HepG2 (cell line): Measurements from ENCODE around the gene ESYT1. TPM values are rescaled to one million over a fixed set of nuclear protein-coding genes. Genes with fewer than 3 reads are reported as not detected.
A peak's percentile ranks its signal among the peaks of the same experiment; 100 is the strongest.

Experiments used
- ADNP ChIP-seq: sonication (generic); formaldehyde crosslinking; IDR thresholded peaks from 2 replicates; pipeline ENCODE4 v1.4.0; 2020; ENCODE audit warnings: missing genetic modification reagents
- AGO1 ChIP-seq: fragments of 200-400 bp; formaldehyde crosslinking; IDR thresholded peaks from 2 replicates; pipeline ENCODE4 v1.6.1; 2017; ENCODE audit warnings: mild to moderate bottlenecking, low read depth, low read length, moderate library complexity; ENCODE audit not compliant: poor library complexity, severe bottlenecking
- BORCS8-MEF2B ChIP-seq: sonication (generic); formaldehyde crosslinking; IDR thresholded peaks from 2 replicates; pipeline ENCODE4 v1.8.0; 2022; ENCODE audit warnings: mild to moderate bottlenecking, missing genetic modification reagents
- CCAR2 ChIP-seq: fragments of 200-400 bp; formaldehyde crosslinking; optimal IDR thresholded peaks from 2 replicates; pipeline ENCODE3; 2018; ENCODE audit warnings: low read depth, mild to moderate bottlenecking, low read length, moderate library complexity
- GATA4 ChIP-seq: sonication (generic); IDR thresholded peaks from 2 replicates; pipeline ENCODE4 v1.6.1; 2016; ENCODE audit warnings: antibody characterized with exemption, low read depth, borderline replicate concordance
- HMG20B ChIP-seq: conservative IDR thresholded peaks from 2 replicates; pipeline ENCODE4 v1.6.1; 2016; ENCODE audit warnings: missing genetic modification reagents, missing compliant biosample characterization
- ISL2 ChIP-seq: sonication (generic); formaldehyde crosslinking; IDR thresholded peaks from 2 replicates; pipeline ENCODE4 v1.5.0; 2020; ENCODE audit warnings: missing genetic modification reagents
- KAT7 ChIP-seq: IDR thresholded peaks from 2 replicates; pipeline ENCODE4 v1.6.1; 2018; ENCODE audit warnings: borderline replicate concordance, missing compliant biosample characterization
- LCORL ChIP-seq, 2 experiments: fragments of 450-650 bp in 1 of 2; sonication (generic) in 1 of 2; formaldehyde crosslinking in 1 of 2; IDR thresholded peaks; 2 replicates each; pipeline versions ENCODE4 v1.5.0 to v1.6.1; 2017 to 2020; ENCODE audit warnings: antibody characterized with exemption in 1 of 2, missing genetic modification reagents in 1 of 2
- NFIC ChIP-seq: IDR thresholded peaks from 2 replicates; pipeline ENCODE4 v1.6.1; 2012; ENCODE audit warnings: mild to moderate bottlenecking, low read length, inconsistent platforms
- YY1 ChIP-seq: IDR thresholded peaks from 2 replicates; pipeline ENCODE4 v1.6.1; 2011; ENCODE audit warnings: low read length, low read depth, moderate library complexity, mild to moderate bottlenecking; ENCODE audit not compliant: insufficient read depth, insufficient replicate concordance
- ZFP37 ChIP-seq: sonication (generic); formaldehyde crosslinking; IDR thresholded peaks from 2 replicates; pipeline ENCODE4 v1.4.0; 2020; ENCODE audit warnings: missing genetic modification reagents, borderline replicate concordance
- ZNF205 ChIP-seq: IDR thresholded peaks from 2 replicates; pipeline ENCODE4 v1.6.1; 2018; ENCODE audit warnings: missing biosample characterization, missing genetic modification reagents
- ZNF333 ChIP-seq: sonication (generic); formaldehyde crosslinking; IDR thresholded peaks from 2 replicates; pipeline ENCODE4 v1.4.0; 2020; ENCODE audit warnings: mild to moderate bottlenecking, missing genetic modification reagents, borderline replicate concordance
- ZNF709 ChIP-seq: sonication (generic); formaldehyde crosslinking; IDR thresholded peaks from 2 replicates; pipeline ENCODE4 v1.5.0; 2020; ENCODE audit warnings: mild to moderate bottlenecking, missing genetic modification reagents
- polyA plus RNA-seq, 8 experiments: library from polyadenylated mRNA; depleted of rRNA in 3 of 8; stranded (reverse) in 7 of 8; unstranded in 1 of 8; fragments of >200 nt; fragmentation: Illumina TruSeq in 4 of 8; extraction: Trizol in 4 of 8; gene quantifications; 2 replicates each; pipeline versions ENCODE4 v1.2.1 to v1.2.3, GENCODE V29; 2011 to 2016; ENCODE audit warnings: low read depth in 4 of 8, missing spikeins in 1 of 8, mixed read lengths in 1 of 8; ENCODE audit not compliant: insufficient read depth in 1 of 8
- total RNA-seq, 5 experiments: library from RNA; depleted of rRNA; stranded (reverse); fragments of >200 nt; fragmentation: Illumina TruSeq; extraction: Trizol; gene quantifications; 2 replicates each; pipeline ENCODE4 v1.2.3, GENCODE V29; 2016; ENCODE audit warnings: low read depth in 1 of 5
- TF ChIP-seq, protein P1 (sequence below), 2 experiments: IDR thresholded peaks; 2 replicates each; pipeline ENCODE4 v1.6.1; 2011 to 2012; ENCODE audit warnings: low read length in 2 of 2, borderline replicate concordance in 1 of 2, low read depth in 1 of 2, mild to moderate bottlenecking in 1 of 2, moderate library complexity in 1 of 2
- TF ChIP-seq, protein P2 (sequence below): sonication (generic); formaldehyde crosslinking; IDR thresholded peaks from 2 replicates; pipeline ENCODE4 v1.8.0; 2022; ENCODE audit warnings: low read depth, missing genetic modification reagents
- TF ChIP-seq, protein P3 (sequence below): conservative IDR thresholded peaks from 2 replicates; pipeline ENCODE4 v1.6.1; 2018; ENCODE audit warnings: missing genetic modification reagents
- TF ChIP-seq, protein P4 (sequence below): sonication (generic); formaldehyde crosslinking; IDR thresholded peaks from 2 replicates; pipeline ENCODE4 v1.8.1; 2022; ENCODE audit warnings: mild to moderate bottlenecking, missing genetic modification reagents
- TF ChIP-seq, protein P5 (sequence below), 2 experiments: fragments of 450-650 bp in 1 of 2; sonication (generic) in 1 of 2; formaldehyde crosslinking; IDR thresholded peaks; 2 replicates each; pipeline versions ENCODE4 v1.5.0 to v1.8.0; 2020 to 2022; ENCODE audit warnings: mild to moderate bottlenecking in 1 of 2, missing genetic modification reagents in 1 of 2

Gene ESYT1
- total and polyA plus RNA-seq, 2 of the 13 experiments (the other 11 are each of a cell fraction or from before 2014, with no cell fraction given): 66.9 to 71.0 TPM

DNA sequence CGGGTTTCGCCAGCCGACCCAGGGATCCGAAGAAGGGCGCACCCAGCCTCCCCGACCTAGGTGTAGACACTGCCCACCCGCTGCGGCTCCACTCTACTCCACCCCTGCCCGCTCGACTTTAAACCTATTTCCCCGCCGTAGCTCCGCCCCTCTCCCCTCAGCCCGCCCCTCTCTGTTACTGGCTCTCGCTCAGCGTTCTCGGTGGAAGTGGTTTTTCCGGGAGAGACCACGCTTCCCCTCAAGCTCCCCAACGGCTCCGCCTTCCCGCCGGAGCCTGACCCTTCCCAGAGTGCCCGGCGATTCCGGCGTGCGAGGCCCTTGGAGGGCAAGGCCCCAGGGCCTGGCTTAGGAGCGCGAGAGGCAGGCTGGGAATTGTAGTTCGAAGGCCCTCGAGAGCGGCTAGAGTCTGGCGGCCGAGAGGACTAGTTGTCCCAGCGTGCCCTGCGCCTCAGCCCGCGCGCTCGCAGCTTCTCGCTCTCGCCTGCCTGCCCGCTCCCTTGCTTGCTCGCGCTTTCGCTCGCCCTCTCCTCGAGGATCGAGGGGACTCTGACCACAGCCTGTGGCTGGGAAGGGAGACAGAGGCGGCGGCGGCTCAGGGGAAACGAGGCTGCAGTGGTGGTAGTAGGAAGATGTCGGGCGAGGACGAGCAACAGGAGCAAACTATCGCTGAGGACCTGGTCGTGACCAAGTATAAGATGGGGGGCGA is 23.8 kb upstream of the ESYT1 start, which contains the start of gene PA2G4 (continued):
- TF ChIP-seq YY1: peak; percentile 73
- TF ChIP-seq, protein P1, sequence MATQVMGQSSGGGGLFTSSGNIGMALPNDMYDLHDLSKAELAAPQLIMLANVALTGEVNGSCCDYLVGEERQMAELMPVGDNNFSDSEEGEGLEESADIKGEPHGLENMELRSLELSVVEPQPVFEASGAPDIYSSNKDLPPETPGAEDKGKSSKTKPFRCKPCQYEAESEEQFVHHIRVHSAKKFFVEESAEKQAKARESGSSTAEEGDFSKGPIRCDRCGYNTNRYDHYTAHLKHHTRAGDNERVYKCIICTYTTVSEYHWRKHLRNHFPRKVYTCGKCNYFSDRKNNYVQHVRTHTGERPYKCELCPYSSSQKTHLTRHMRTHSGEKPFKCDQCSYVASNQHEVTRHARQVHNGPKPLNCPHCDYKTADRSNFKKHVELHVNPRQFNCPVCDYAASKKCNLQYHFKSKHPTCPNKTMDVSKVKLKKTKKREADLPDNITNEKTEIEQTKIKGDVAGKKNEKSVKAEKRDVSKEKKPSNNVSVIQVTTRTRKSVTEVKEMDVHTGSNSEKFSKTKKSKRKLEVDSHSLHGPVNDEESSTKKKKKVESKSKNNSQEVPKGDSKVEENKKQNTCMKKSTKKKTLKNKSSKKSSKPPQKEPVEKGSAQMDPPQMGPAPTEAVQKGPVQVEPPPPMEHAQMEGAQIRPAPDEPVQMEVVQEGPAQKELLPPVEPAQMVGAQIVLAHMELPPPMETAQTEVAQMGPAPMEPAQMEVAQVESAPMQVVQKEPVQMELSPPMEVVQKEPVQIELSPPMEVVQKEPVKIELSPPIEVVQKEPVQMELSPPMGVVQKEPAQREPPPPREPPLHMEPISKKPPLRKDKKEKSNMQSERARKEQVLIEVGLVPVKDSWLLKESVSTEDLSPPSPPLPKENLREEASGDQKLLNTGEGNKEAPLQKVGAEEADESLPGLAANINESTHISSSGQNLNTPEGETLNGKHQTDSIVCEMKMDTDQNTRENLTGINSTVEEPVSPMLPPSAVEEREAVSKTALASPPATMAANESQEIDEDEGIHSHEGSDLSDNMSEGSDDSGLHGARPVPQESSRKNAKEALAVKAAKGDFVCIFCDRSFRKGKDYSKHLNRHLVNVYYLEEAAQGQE (IDR thresholded peaks at IDR 0.05; ENCODE audit: borderline replicate concordance in 1 of 2, low read depth in 1 of 2, low read length in 2 of 2): peak in 1 of 2 experiments; percentile 54; a peak in 1 of 4 replicates
- peak; percentile 100 for TF ChIP-seq AGO1
- 0 out of 2 replicates have a peak, but pooled peaks have one; percentile 51 for TF ChIP-seq ZNF333 (CRISPR knock-in tag)
- TF ChIP-seq HMG20B (CRISPR knock-in tag): no peak
- TF ChIP-seq, protein P2, sequence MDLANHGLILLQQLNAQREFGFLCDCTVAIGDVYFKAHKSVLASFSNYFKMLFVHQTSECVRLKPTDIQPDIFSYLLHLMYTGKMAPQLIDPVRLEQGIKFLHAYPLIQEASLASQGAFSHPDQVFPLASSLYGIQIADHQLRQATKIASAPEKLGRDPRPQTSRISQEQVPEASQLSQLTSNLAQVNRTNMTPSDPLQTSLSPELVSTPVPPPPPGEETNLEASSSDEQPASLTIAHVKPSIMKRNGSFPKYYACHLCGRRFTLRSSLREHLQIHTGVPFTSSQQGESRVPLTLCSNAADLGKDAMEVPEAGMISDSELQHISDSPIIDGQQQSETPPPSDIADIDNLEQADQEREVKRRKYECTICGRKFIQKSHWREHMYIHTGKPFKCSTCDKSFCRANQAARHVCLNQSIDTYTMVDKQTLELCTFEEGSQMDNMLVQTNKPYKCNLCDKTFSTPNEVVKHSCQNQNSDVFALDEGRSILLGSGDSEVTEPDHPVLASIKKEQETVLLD: 0 out of 2 replicates have a peak, but pooled peaks have one; percentile 65
- TF ChIP-seq ZFP37: no peak
- TF ChIP-seq ZNF205 (CRISPR knock-in tag): no peak; the same call in none of the 2 replicates
- no peak for TF ChIP-seq ADNP (CRISPR knock-in tag)
- TF ChIP-seq, protein P3, sequence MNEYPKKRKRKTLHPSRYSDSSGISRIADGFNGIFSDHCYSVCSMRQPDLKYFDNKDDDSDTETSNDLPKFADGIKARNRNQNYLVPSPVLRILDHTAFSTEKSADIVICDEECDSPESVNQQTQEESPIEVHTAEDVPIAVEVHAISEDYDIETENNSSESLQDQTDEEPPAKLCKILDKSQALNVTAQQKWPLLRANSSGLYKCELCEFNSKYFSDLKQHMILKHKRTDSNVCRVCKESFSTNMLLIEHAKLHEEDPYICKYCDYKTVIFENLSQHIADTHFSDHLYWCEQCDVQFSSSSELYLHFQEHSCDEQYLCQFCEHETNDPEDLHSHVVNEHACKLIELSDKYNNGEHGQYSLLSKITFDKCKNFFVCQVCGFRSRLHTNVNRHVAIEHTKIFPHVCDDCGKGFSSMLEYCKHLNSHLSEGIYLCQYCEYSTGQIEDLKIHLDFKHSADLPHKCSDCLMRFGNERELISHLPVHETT: no peak
- peak; percentile 84 for TF ChIP-seq CCAR2
- TF ChIP-seq KAT7 (CRISPR knock-in tag): peak; percentile 85; the same call in 1 of the 2 replicates
- TF ChIP-seq ZNF709 (CRISPR knock-in tag): peak; percentile 91
- TF ChIP-seq, protein P4, sequence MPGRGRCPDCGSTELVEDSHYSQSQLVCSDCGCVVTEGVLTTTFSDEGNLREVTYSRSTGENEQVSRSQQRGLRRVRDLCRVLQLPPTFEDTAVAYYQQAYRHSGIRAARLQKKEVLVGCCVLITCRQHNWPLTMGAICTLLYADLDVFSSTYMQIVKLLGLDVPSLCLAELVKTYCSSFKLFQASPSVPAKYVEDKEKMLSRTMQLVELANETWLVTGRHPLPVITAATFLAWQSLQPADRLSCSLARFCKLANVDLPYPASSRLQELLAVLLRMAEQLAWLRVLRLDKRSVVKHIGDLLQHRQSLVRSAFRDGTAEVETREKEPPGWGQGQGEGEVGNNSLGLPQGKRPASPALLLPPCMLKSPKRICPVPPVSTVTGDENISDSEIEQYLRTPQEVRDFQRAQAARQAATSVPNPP: peak; percentile 94
- TF ChIP-seq LCORL (IDR thresholded peaks at IDR 0.05): no peak
- TF ChIP-seq LCORL (CRISPR knock-in tag; IDR thresholded peaks at IDR 0.05): peak; percentile 81
- TF ChIP-seq NFIC: no peak
- TF ChIP-seq, protein P5, sequence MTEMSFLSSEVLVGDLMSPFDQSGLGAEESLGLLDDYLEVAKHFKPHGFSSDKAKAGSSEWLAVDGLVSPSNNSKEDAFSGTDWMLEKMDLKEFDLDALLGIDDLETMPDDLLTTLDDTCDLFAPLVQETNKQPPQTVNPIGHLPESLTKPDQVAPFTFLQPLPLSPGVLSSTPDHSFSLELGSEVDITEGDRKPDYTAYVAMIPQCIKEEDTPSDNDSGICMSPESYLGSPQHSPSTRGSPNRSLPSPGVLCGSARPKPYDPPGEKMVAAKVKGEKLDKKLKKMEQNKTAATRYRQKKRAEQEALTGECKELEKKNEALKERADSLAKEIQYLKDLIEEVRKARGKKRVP (CRISPR knock-in tag; IDR thresholded peaks at IDR 0.05): 0 out of 4 replicates have a peak, but pooled peaks of 1 of the 2 experiments have one; percentile 56
- peak; percentile 96 for TF ChIP-seq BORCS8-MEF2B
- peak; percentile 83 for TF ChIP-seq ISL2 (CRISPR knock-in tag)
- TF ChIP-seq GATA4: no peak; the same call in 1 of the 2 replicates
